ENCODE measurements around the gene CDYL2.

CDYL2 gene

GRCh38 chr16:80586476-80586875 lies 217.9 kb downstream of the CDYL2 start:
- no peaks in the 10 kb centered on the region for H4K20me1 ChIP-seq (ENCODE audit: insufficient read depth)
- H3K4me1 ChIP-seq (ENCODE audit: low read depth, poor library complexity, severe bottlenecking) = peaks cover 100% of the 10 kb centered on the region
- no peaks in the 10 kb centered on the region for H3K36me3 ChIP-seq (ENCODE audit: insufficient read depth)
- H3K27ac ChIP-seq = peak overlapping the region; percentile 91
- H3K9ac ChIP-seq = no peak overlapping the region
- no peak overlapping the region for H2AFZ ChIP-seq (ENCODE audit: low read depth)
- H3K4me3 ChIP-seq (IDR thresholded peaks at IDR 0.05; ENCODE audit: insufficient read depth, low read depth, low read length) = no peak overlapping the region
- H3K79me2 ChIP-seq (ENCODE audit: insufficient read depth, low read depth) = no peaks in the 10 kb centered on the region
- peak overlapping the region; percentile 95 for H3K4me2 ChIP-seq
- H3K27me3 ChIP-seq (ENCODE audit: insufficient read depth, low read depth) = no peaks in the 10 kb centered on the region
- TF ChIP-seq, protein P1, sequence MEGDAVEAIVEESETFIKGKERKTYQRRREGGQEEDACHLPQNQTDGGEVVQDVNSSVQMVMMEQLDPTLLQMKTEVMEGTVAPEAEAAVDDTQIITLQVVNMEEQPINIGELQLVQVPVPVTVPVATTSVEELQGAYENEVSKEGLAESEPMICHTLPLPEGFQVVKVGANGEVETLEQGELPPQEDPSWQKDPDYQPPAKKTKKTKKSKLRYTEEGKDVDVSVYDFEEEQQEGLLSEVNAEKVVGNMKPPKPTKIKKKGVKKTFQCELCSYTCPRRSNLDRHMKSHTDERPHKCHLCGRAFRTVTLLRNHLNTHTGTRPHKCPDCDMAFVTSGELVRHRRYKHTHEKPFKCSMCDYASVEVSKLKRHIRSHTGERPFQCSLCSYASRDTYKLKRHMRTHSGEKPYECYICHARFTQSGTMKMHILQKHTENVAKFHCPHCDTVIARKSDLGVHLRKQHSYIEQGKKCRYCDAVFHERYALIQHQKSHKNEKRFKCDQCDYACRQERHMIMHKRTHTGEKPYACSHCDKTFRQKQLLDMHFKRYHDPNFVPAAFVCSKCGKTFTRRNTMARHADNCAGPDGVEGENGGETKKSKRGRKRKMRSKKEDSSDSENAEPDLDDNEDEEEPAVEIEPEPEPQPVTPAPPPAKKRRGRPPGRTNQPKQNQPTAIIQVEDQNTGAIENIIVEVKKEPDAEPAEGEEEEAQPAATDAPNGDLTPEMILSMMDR (conservative IDR thresholded peaks at IDR 0.05; ENCODE audit: low read depth, low read length) = no peak

DNA sequence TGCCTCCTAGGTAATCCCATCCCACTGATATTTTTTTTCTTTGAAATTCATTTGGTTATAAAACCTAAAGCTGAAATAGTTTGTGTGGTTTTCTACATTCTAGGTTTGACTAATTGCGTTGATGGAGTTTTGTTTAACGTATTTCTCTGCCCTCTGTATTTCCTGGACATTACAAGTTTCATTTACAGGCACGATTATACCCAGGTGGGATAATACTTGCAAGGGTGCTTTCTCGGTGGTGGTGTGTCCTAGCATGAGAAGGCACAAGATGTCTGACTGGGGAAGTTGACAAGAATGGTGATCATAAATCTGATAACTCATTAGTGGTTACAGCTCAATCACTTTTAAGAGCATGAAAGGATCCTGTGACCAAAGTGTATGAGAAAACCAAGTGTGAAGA lies 218.6 kb downstream of the CDYL2 start:
- Histone ChIP-seq H3K9ac (no peak overlapping the region), H2AFZ (ENCODE audit: low read depth) (peak overlapping the region; percentile 20; the same call in 1 of the 2 replicates), H4K20me1 (ENCODE audit: insufficient read depth) (no peaks in the 10 kb centered on the region), H3K4me1 (ENCODE audit: low read depth, poor library complexity, severe bottlenecking) (peaks cover 100% of the 10 kb centered on the region), H3K79me2 (ENCODE audit: insufficient read depth, low read depth) (no peaks in the 10 kb centered on the region), H3K27me3 (ENCODE audit: insufficient read depth, low read depth) (no peaks in the 10 kb centered on the region), H3K4me3 (IDR thresholded peaks at IDR 0.05; ENCODE audit: insufficient read depth, low read depth, low read length) (no peak overlapping the region), H3K27ac (peak overlapping the region; percentile 91), H3K4me2 (peak overlapping the region; percentile 95), H3K36me3 (ENCODE audit: insufficient read depth) (no peaks in the 10 kb centered on the region)
- TF ChIP-seq, protein P1 (conservative IDR thresholded peaks at IDR 0.05; ENCODE audit: low read depth, low read length) = no peak

DNA sequence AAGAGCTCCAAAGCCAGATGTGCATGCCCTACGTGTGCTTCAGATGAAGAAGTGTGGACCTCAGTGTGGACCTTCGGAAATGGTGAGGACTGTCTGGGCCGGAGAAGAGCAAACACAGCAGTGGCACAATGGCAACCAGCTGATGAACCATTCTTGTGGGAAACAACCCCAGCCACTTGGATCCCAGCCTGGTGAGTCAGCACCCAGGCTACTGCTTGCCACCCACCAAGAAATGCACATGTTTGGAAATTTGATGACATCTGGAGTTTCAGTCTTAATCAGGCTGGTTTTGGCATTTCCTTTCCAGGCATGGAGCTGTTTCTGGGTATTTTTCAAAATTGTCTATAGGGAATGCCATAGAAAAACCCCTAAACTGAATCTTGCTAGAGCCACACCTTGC lies 220.9 kb downstream of the CDYL2 start:
- no peaks in the 10 kb centered on the region for H4K20me1 ChIP-seq (ENCODE audit: insufficient read depth)
- peak overlapping the region; percentile 19; the same call in 1 of the 2 replicates for H2AFZ ChIP-seq (ENCODE audit: low read depth)
- H3K4me2 ChIP-seq = peak overlapping the region; percentile 95

DNA sequence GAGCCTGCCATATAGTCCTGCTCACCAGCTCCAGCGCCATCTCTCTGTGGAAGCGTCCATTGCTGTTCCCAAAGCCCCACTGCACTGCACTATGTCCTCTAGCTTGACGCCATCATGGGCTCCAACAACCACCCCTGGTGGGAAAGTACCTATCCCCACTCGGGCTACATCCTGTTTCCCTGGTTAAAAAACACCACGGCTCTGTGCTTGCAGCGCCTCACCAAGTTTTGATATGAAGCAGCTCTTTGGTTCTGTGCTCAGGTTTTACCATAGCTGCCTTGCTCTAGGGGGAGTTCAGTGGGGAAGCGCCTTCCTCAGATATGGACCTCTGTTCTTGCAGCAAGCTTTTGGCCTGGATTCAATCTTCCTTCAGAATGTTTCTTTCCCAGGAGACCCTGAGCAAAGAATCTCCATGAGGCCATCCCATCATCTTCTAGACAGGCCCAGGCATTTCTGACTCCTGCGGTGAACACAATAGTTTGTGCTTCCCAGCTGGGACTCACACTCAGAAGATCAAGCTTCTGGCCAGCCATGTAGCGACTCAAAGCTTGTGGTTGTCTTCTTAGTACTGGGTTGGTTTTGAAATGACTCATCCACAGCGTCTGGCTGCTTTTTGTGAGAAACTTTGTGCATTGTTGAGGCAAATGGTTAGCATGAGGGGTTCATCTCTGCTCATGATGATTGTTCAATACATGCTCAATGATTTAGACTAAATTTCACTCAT lies 224.1 kb downstream of the CDYL2 start:
- H3K79me2 ChIP-seq (ENCODE audit: insufficient read depth, low read depth) = no peaks in the 10 kb centered on the region
- no peak overlapping the region for H3K4me3 ChIP-seq (IDR thresholded peaks at IDR 0.05; ENCODE audit: insufficient read depth, low read depth, low read length)
- peak overlapping the region; percentile 95 for H3K4me2 ChIP-seq
- H4K20me1 ChIP-seq (ENCODE audit: insufficient read depth) = no peaks in the 10 kb centered on the region
- H3K36me3 ChIP-seq (ENCODE audit: insufficient read depth) = no peaks in the 10 kb centered on the region
- H3K27me3 ChIP-seq (ENCODE audit: insufficient read depth, low read depth) = no peaks in the 10 kb centered on the region
- TF ChIP-seq, protein P1 (conservative IDR thresholded peaks at IDR 0.05; ENCODE audit: low read depth, low read length) = peak; percentile 28; the same call in 1 of the 2 replicates
- no peak overlapping the region for H2AFZ ChIP-seq (ENCODE audit: low read depth)
- H3K4me1 ChIP-seq (ENCODE audit: low read depth, poor library complexity, severe bottlenecking) = peaks cover 81% of the 10 kb centered on the region
- H3K9ac ChIP-seq = peak overlapping the region; percentile 52
- H3K27ac ChIP-seq = peak overlapping the region; percentile 91

More for the DNA sequence above, 220.9 kb downstream of the CDYL2 start:
- Histone ChIP-seq H3K9ac (peak overlapping the region; percentile 41; the same call in 1 of the 2 replicates), H3K27ac (peak overlapping the region; percentile 91), H3K36me3 (ENCODE audit: insufficient read depth) (no peaks in the 10 kb centered on the region), H3K4me1 (ENCODE audit: low read depth, poor library complexity, severe bottlenecking) (peaks cover 100% of the 10 kb centered on the region), H3K27me3 (ENCODE audit: insufficient read depth, low read depth) (no peaks in the 10 kb centered on the region), H3K4me3 (IDR thresholded peaks at IDR 0.05; ENCODE audit: insufficient read depth, low read depth, low read length) (no peak overlapping the region), H3K79me2 (ENCODE audit: insufficient read depth, low read depth) (no peaks in the 10 kb centered on the region)
- TF ChIP-seq, protein P1 (conservative IDR thresholded peaks at IDR 0.05; ENCODE audit: low read depth, low read length) = no peak
